ENCODE results near the gene TJAP1.

- no peak for TF ChIP-seq CTCF (optimal IDR thresholded peaks at IDR 0.05 in 1 of 3, IDR thresholded peaks at IDR 0.05 in 1 of 3, conservative IDR thresholded peaks at IDR 0.05 in 1 of 3; ENCODE audit: extremely low read depth in 1 of 3, insufficient read depth in 2 of 3, low read length in 3 of 3)
- no peak for TF ChIP-seq EZH2 (IDR thresholded peaks at IDR 0.05; ENCODE audit: low read length)
These were observed 29.8 kb upstream of the TJAP1 start for GRCh38 chr6:43447604-43448003.

Measured in keratinocyte (primary cell).